Measurements from ENCODE around the gene ODF2. TPM values are rescaled to one million over a fixed set of nuclear protein-coding genes. Genes with fewer than 3 reads are reported as not detected.

Gene ODF2
- total and polyA plus RNA-seq, 4 donors: 13.4 to 34.4 (median 26.3) TPM

- Histone ChIP-seq H3K4me1 (ENCODE audit: control insufficient read depth in 5 of 5, insufficient read depth in 5 of 5, low read length in 5 of 5) (peaks cover 0 to 6% (median 2%) of the 10 kb centered on the region in 5 donors), H3K9ac (ENCODE audit: insufficient read depth in 1 of 2, low read length in 2 of 2) (no peak overlapping the region), H3K27me3 (ENCODE audit: control insufficient read depth in 3 of 3, insufficient read depth in 3 of 3, low read length in 2 of 3) (no peaks in the 10 kb centered on the region), H3K27ac (ENCODE audit: low read depth in 1 of 2, low read length in 1 of 2) (no peak overlapping the region), H3K4me3 (no peak overlapping the region), H3K9me3 (ENCODE audit: control insufficient read depth in 4 of 4, insufficient read depth in 3 of 4, low read length in 3 of 4) (no peaks in the 10 kb centered on the region), H3K36me3 (ENCODE audit: control insufficient read depth in 4 of 4, insufficient read depth in 4 of 4, low read length in 4 of 4) (peaks cover 10 to 28% (median 18%) of the 10 kb centered on the region in 4 donors)
- WGBS, 2 donors: 93% methylated on average over 6 of the region's 6 CpGs
- TF ChIP-seq CTCF (IDR thresholded peaks at IDR 0.05; ENCODE audit: control extremely low read depth, extremely low read depth): no peak
- ATAC-seq (ENCODE audit: insufficient read depth, low FRiP score): no peak
- DNase-seq: peak in 2 of 3 donors; percentile 34 to 51
Measured at GRCh38 chr9:128521956-128522355, 66.2 kb downstream of the ODF2 start.

- Histone ChIP-seq H3K4me1 (ENCODE audit: control insufficient read depth in 5 of 5, insufficient read depth in 5 of 5, low read length in 5 of 5) (peaks cover 0 to 6% (median 2%) of the 10 kb centered on the region in 5 donors), H3K27ac (ENCODE audit: low read depth in 1 of 2, low read length in 1 of 2) (no peak overlapping the region), H3K27me3 (ENCODE audit: control insufficient read depth in 3 of 3, insufficient read depth in 3 of 3, low read length in 2 of 3) (no peaks in the 10 kb centered on the region), H3K4me3 (no peak overlapping the region), H3K36me3 (ENCODE audit: control insufficient read depth in 4 of 4, insufficient read depth in 4 of 4, low read length in 4 of 4) (peaks cover 14 to 31% (median 20%) of the 10 kb centered on the region in 4 donors), H3K9ac (ENCODE audit: insufficient read depth in 1 of 2, low read length in 2 of 2) (no peak overlapping the region), H3K9me3 (ENCODE audit: control insufficient read depth in 4 of 4, insufficient read depth in 3 of 4, low read length in 3 of 4) (no peaks in the 10 kb centered on the region)
- TF ChIP-seq CTCF (IDR thresholded peaks at IDR 0.05; ENCODE audit: control extremely low read depth, extremely low read depth): no peak
- WGBS, 2 donors: 68 to 73% methylated on average over 13 of the region's 13 CpGs
- DNase-seq (peak; percentile 38 to 59 (median 49)), ATAC-seq (ENCODE audit: insufficient read depth, low FRiP score) (no peak)
Measured at GRCh38 chr9:128523199-128523925, 67.6 kb downstream of the ODF2 start.

GRCh38 chr9:128526720-128527119 lies 70.9 kb downstream of the ODF2 start:
- Histone ChIP-seq H3K27me3 (ENCODE audit: control insufficient read depth in 3 of 3, insufficient read depth in 3 of 3, low read length in 2 of 3) (no peaks in the 10 kb centered on the region), H3K4me3 (no peak overlapping the region), H3K27ac (ENCODE audit: low read depth in 1 of 2, low read length in 1 of 2) (no peak overlapping the region), H3K9ac (ENCODE audit: insufficient read depth in 1 of 2, low read length in 2 of 2) (no peak overlapping the region), H3K9me3 (ENCODE audit: control insufficient read depth in 4 of 4, insufficient read depth in 3 of 4, low read length in 3 of 4) (no peaks in the 10 kb centered on the region), H3K4me1 (ENCODE audit: control insufficient read depth in 5 of 5, insufficient read depth in 5 of 5, low read length in 5 of 5) (peaks cover 0 to 6% (median 2%) of the 10 kb centered on the region in 5 donors), H3K36me3 (ENCODE audit: control insufficient read depth in 4 of 4, insufficient read depth in 4 of 4, low read length in 4 of 4) (peaks cover 15 to 44% (median 24%) of the 10 kb centered on the region in 4 donors)
- WGBS, 2 donors: 92 to 94% methylated on average over 2 of the region's 2 CpGs
- ATAC-seq (ENCODE audit: insufficient read depth, low FRiP score) (no peak), DNase-seq (no peak)
- TF ChIP-seq CTCF (IDR thresholded peaks at IDR 0.05; ENCODE audit: control extremely low read depth, extremely low read depth): no peak
